GM21825 (cell line): Measurements from ENCODE around the gene SNX7.
A peak's percentile ranks its signal among the peaks of the same experiment; 100 is the strongest.

Experiments
- ATAC-seq: cut with Tn5 transposase; IDR thresholded peaks from one replicate; pipeline ENCODE4 v1.9.1; 2021; ENCODE audit warnings: mild to moderate bottlenecking, moderate library complexity; ENCODE audit not compliant: unreplicated experiment

The SNX7 gene, protein sequence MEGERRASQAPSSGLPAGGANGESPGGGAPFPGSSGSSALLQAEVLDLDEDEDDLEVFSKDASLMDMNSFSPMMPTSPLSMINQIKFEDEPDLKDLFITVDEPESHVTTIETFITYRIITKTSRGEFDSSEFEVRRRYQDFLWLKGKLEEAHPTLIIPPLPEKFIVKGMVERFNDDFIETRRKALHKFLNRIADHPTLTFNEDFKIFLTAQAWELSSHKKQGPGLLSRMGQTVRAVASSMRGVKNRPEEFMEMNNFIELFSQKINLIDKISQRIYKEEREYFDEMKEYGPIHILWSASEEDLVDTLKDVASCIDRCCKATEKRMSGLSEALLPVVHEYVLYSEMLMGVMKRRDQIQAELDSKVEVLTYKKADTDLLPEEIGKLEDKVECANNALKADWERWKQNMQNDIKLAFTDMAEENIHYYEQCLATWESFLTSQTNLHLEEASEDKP

GRCh38 chr1:98661544-98662355 is at the start of gene SNX7:
SNX7 (plus strand) TSS chr1:98661721; CDS start chr1:98661732, 11 bp downstream.
- peak; percentile 83 for ATAC-seq

DNA sequence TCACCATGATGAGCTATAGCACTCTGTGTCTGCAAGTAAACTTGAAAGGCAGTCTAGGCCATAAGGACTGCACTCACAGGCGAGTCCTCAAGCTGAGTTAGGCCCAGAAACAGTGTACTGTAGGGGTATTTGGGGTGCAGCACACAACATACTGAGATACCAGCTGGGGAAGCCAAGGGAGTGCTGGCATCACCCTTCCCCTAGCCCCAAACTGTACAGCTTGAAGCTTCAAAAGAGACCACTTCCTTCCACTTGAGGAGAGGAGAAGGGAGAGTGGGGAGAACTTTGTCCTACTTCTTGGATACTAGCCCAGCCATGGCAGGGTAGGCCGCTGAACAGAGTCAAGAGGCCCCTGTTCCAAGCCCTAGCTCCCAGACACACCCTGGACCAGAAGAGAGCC is 24.2 kb upstream of the SNX7 start:
- ATAC-seq, result no peak

DNA sequence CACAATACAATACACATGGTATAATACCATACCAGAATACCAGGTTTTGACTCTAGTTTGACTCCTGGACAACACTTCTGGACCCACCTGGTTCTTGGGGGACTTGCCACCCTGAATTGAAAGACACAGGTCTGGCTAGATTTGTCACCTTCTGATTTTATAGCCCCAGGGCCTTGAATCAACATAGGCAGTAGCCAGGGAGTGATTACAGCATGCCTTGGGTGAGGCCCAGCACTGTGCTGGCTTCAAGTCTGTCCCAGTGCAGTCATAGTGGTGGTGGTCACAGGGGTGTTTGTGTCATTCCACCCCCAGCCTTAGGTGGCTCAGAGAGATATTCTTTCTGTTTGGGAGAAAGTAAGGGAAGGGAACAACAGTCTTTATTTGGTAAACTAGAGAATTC is 23.3 kb upstream of the SNX7 start:
- ATAC-seq, result no peak

- ATAC-seq, result no peak
These were observed 17.0 kb upstream of the SNX7 start for GRCh38 chr1:98644510-98644909.

GRCh38 chr1:98651116-98651632 is 10.3 kb upstream of the SNX7 start:
- ATAC-seq, result no peak

GRCh38 chr1:98653123-98653522 is 8.4 kb upstream of the SNX7 start:
- no peak for ATAC-seq

GRCh38 chr1:98659879-98660278 is 1.6 kb upstream of the SNX7 start:
- no peak for ATAC-seq

- no peak for ATAC-seq
These were observed 479 bp upstream of the SNX7 start for GRCh38 chr1:98660940-98661543.

DNA sequence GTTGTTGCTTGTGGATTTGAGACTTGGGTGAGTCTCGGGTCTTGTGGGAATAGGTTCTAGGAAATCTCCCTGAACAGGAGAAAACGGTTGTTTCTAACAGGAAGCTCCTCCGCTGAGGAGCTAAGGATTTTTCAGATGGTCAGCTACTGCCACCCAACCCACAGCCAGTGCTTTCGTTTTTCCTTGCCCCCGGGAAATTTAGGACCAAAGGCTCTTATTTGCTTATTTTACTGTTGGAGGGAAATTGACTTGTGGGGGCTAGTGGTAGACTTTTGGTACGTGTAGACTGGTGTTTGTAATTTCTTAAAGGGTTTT is 792 bp downstream of the SNX7 start:
- ATAC-seq, result no peak

GRCh38 chr1:98668733-98669132 is 7.2 kb downstream of the SNX7 start:
- ATAC-seq, result no peak

- no peak for ATAC-seq
These were observed 8.1 kb downstream of the SNX7 start for GRCh38 chr1:98669355-98670296.

DNA sequence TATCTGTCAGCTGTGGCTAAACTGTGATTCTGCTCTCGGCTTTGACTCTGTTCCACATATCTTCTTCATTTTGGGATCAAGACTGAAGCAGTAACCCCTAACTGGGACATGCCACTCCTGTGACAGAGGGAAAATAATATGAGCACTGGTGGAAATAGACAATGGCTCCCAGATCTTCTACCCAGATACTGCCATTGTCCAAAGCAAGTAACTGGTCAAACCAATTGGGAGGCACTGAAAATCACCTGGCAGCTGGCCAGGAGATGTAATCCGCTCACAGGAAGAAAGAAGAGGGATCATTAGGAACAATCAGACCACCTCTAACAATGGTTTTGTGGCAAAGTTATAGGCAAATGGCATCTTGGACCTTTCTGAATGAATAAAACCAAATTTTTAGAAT is 10.7 kb downstream of the SNX7 start:
- ATAC-seq, result no peak

DNA sequence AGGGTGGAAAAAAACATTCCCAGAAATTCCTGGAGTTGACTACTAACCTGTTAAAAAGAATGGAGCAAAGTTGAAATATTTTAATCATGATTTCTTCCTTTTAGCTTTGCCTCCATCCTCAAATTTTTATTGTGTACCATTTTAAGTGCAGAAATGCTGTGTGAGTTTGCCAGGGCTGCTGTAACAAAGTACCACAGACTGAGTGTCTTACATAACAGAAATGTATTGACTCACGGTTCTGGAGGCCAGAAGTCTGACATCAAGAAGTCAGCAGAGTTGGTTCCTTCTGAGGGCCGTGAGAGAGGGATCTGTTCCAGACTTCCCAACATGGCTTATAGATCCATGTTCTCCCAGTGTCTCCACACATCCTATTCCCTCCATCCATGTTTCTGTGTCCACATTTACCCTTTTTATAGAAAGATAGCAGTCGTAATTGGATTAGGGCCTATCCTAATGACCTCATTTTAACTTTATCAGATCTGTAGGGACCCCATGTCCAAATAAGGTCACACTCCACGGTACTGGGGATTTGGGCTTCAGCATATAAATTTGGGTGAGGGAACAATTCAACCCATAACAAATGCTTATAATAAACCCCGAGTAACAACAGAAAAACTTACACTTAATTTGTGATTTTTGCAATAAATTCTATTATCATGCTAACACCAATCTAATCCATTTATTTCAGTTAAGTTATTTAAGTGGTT is 12.7 kb downstream of the SNX7 start:
- no peak for ATAC-seq

DNA sequence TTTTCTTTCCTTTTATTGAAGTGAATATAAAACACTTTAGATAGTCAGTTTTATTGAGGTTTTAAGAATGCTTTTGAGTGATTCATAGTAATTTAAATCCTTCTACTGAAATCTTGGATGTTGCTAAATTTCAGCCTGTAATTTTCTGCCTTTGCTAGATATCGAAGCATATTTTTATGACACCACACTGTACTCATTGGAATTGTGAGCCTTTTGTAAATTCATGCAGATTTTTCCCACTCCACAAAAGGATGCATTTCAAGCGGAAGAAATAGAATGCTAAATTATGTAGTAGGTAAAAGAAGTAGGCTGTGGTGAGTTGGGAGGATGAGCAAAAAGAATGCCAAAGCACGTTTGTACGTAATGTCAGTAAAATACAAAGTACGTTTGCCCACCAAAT is 13.8 kb downstream of the SNX7 start:
- no peak for ATAC-seq

DNA sequence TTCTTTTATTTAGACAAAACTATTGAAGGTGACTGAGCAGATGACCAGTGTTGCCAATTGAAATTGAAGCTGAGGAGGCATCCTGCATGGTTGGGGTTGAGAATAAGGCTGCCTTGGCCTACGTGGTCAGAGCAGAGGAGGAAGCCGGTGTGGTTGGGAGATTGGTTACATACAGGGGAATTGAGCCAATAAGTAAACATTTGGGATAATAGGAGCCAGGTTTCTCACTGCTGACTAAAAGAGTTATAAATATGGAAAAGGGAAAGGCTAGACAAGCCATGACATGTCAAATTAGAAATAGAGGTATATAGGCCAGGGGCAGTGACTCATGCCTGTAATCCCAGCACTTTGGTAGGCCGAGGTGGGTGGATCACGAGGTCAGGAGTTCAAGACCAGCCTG is 15.8 kb downstream of the SNX7 start:
- ATAC-seq, result no peak

DNA sequence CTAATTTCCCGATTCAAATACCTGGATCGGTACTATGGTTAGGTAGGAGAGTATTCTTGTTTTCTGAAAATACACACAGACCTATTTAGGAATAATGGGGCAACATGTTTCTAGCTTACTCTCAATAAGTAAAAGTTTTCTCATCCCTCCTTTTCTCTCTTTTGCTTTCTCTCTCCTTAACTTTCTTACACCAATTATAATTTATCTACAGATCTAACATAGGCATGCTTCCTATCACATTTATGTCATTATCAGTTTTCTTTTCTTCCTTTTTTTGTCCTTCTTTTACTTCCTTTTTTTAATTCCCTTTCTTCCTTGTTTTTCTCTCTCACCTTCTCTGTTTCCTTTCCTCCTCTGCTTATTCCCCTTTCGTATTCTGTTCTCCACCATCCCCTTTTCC is 20.3 kb downstream of the SNX7 start:
- ATAC-seq, result no peak

GRCh38 chr1:98688110-98688739 is 26.7 kb downstream of the SNX7 start:
- ATAC-seq, result no peak

- ATAC-seq, result no peak
These were observed 29.1 kb downstream of the SNX7 start for GRCh38 chr1:98690576-98690975.

DNA sequence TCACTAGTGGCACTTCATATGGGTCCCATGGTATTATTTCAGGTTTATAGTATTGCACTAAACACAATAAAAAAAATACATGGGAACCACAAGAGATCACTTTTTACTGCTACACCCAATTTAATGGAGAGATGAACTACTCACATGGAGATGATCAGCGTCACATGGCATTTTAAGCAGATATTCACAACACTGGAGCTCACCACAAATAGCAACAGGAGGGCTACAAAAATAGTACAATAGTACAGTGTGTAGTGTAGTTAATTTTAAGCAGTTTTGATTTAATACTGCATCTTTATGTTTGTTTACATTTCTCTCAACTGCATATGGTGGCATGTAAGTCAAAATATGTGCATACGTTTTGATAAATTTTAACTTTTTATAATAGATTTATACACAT is 31.0 kb downstream of the SNX7 start:
- ATAC-seq, result no peak
